PC-9 (cell line): Measurements from ENCODE around the gene TBC1D22A. TPM values are rescaled to one million over a fixed set of nuclear protein-coding genes. Genes with fewer than 3 reads are reported as not detected.

Experiments
- BruUV-seq: library from RNA; stranded (reverse); fragments of 400-500 nt; replicated peaks from 2 replicates; lab custom pipeline; 2021; lab: Mats Ljungman, UMichigan
- CTCF ChIA-PET: fragments of 300-600 bp; sonication (Branson Sonifier 250); formaldehyde crosslinking; loops from one replicate; lab custom pipeline; 2022; ENCODE audit warnings: antibody characterized with exemption; lab: Charles Lee
- POLR2A ChIA-PET: fragments of 300-600 bp; sonication (Branson Sonifier 250); formaldehyde crosslinking; loops from one replicate; lab custom pipeline; 2022; ENCODE audit warnings: antibody characterized with exemption; ENCODE audit not compliant: unreplicated experiment; lab: Charles Lee
- DNase-seq, 2 experiments: peaks; one replicate each; pipeline versions ENCODE4 v3.0.0 to v3.0.0-alpha.2; 2015 to 2022; ENCODE audit warnings: mixed read lengths in 1 of 2
- H2AFZ ChIP-seq: fragments of 200-600 bp; sonication (generic); 2 replicates; pipeline ENCODE4 v1.8.1; 2017; ENCODE audit warnings: antibody characterized with exemption
- H3F3A ChIP-seq: fragments of 200-600 bp; sonication (generic); 2 replicates; pipeline ENCODE4 v1.8.1; 2017; ENCODE audit warnings: antibody characterized with exemption, mild to moderate bottlenecking, low read depth; ENCODE audit not compliant: insufficient read depth
- H3K27ac ChIP-seq: fragments of 200-600 bp; sonication (generic); 2 replicates; pipeline ENCODE4 v1.6.1; 2016; ENCODE audit warnings: mixed run types
- H3K27me3 ChIP-seq: fragments of 200-600 bp; sonication (generic); 2 replicates; pipeline ENCODE4 v1.6.1; 2016; ENCODE audit warnings: low read depth, mixed run types; ENCODE audit not compliant: insufficient read depth
- H3K36me3 ChIP-seq: fragments of 200-600 bp; sonication (generic); 2 replicates; pipeline ENCODE4 v1.6.1; 2016; ENCODE audit warnings: low read depth, mixed run types
- H3K4me1 ChIP-seq: fragments of 200-600 bp; sonication (generic); replicated peaks from 2 replicates; pipeline ENCODE4 v1.6.1; 2016; ENCODE audit warnings: mixed run types; ENCODE audit not compliant: insufficient read depth
- H3K4me2 ChIP-seq: fragments of 200-600 bp; sonication (generic); 2 replicates; pipeline ENCODE4 v1.6.1; 2017; ENCODE audit warnings: mixed run types
- H3K4me3 ChIP-seq: fragments of 200-600 bp; sonication (generic); 2 replicates; pipeline ENCODE4 v1.6.1; 2016; ENCODE audit warnings: mixed run types
- H3K79me2 ChIP-seq: fragments of 200-600 bp; sonication (generic); 2 replicates; pipeline ENCODE4 v1.6.1; 2017; ENCODE audit warnings: low read depth, mixed run types
- H3K9me2 ChIP-seq: fragments of 200-600 bp; sonication (generic); 2 replicates; pipeline ENCODE4 v1.8.1; 2017; ENCODE audit warnings: mild to moderate bottlenecking; ENCODE audit not compliant: insufficient read depth
- H3K9me3 ChIP-seq: fragments of 200-600 bp; sonication (generic); 2 replicates; pipeline ENCODE4 v1.8.1; 2016; ENCODE audit warnings: low read depth; ENCODE audit not compliant: insufficient read depth
- H4K20me1 ChIP-seq: fragments of 200-600 bp; sonication (generic); 2 replicates; pipeline ENCODE4 v1.8.1; 2017; ENCODE audit not compliant: insufficient read depth
- EZH2 ChIP-seq: fragments of 200-600 bp; sonication (generic); IDR thresholded peaks from 2 replicates; pipeline ENCODE4 v1.8.0; 2017; ENCODE audit warnings: antibody characterized with exemption, low read depth
- intact Hi-C: fragments of 100-400 bp; cut with micrococcal nuclease; formaldehyde crosslinking; loops from one replicate; pipeline ENCODE4 v1.10.0; 2022; ENCODE audit not compliant: unreplicated experiment
- total RNA-seq: library from RNA; stranded (reverse); gene quantifications from 2 replicates; pipeline ENCODE4 v1.2.3, GENCODE V29; 2021
- TF ChIP-seq, protein P1 (sequence below): fragments of 200-600 bp; sonication (generic); conservative IDR thresholded peaks from 2 replicates; pipeline ENCODE4 v1.6.1; 2017; ENCODE audit warnings: mixed run types, antibody characterized with exemption, mild to moderate bottlenecking, moderate library complexity

Gene TBC1D22A
- total RNA-seq, 1 experiment from 2014 or later, result 40.3 TPM

DNA sequence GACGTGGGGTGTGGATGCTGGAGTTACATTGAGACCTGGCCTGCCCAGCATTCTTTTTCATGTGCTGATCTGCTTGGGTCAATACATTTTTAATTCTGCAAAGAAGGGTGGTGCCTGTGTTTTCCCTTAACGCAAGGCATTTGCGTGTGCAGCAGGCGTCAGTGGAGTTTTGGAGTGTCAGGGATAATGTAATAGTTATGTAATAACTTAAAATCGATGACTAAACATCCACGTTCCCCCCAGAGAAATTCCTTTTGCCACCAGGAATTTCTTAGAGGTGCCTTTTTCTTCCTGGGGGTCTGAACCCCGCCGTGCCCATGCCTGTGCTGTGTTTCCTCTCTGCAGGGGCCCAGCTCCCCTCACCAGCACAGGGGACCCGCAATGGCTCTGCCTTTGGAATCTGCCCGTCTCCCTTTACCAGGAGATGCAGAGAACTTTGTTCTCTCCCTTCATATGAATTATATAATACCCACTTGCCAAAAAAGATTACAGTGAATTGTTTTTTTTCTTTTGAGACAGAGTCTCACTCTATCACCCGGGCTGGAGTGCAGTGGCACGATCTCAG is 62.6 kb downstream of the TBC1D22A start:
- BruUV-seq, result no TSS peak
- intact Hi-C loops, result no loop called here
- no peak for DNase-seq

DNA sequence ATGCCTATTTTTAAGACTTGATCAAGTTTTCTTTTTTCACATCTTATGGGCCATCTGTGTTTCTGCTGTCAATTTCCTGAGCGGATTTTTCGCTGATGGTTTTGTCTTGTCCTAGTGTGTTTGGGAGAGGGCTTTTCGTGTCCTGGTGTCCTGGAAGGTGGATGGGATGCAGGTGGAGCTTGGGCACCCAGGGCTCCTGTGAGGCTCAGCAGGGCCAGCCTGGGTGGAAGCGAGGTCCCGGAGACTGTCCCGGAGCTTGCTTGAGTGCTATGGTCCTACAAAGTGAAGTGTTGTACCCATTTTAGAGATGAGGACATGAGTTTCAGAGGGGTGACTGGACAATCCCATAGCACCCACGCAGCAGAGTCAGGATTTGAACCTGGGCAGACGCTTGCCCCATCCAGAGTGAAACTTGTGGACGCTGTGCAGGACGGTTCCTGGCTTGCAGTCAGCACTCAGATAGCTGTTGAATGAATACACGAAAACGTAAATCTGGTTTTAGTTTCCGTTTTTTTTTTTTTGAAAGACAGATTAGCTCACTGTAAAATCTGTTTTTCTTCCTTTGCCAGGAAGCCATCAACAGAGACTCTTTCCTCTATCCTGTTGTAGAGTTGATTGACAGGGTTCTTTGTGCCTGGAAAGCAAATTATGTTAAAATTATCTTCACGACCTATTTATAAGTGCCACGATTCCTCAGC is 64.1 kb downstream of the TBC1D22A start:
- H4K20me1 ChIP-seq, result peaks cover 82% of the 10 kb centered on the region
- no peak overlapping the region for H2AFZ ChIP-seq
- CTCF ChIA-PET, result interaction anchor here (0.6 kb wide), 1 partner anchor 263 kb away, joined by 3 read pairs; no protein-coding TSS in a partner anchor
- intact Hi-C loops, result no loop called here
- peaks cover 40% of the 10 kb centered on the region for H3K79me2 ChIP-seq
- peaks cover 23% of the 10 kb centered on the region for H3F3A ChIP-seq
- peaks cover 34% of the 10 kb centered on the region for H3K4me1 ChIP-seq
- H3K4me2 ChIP-seq, result no peak overlapping the region
- TF ChIP-seq, protein P1, sequence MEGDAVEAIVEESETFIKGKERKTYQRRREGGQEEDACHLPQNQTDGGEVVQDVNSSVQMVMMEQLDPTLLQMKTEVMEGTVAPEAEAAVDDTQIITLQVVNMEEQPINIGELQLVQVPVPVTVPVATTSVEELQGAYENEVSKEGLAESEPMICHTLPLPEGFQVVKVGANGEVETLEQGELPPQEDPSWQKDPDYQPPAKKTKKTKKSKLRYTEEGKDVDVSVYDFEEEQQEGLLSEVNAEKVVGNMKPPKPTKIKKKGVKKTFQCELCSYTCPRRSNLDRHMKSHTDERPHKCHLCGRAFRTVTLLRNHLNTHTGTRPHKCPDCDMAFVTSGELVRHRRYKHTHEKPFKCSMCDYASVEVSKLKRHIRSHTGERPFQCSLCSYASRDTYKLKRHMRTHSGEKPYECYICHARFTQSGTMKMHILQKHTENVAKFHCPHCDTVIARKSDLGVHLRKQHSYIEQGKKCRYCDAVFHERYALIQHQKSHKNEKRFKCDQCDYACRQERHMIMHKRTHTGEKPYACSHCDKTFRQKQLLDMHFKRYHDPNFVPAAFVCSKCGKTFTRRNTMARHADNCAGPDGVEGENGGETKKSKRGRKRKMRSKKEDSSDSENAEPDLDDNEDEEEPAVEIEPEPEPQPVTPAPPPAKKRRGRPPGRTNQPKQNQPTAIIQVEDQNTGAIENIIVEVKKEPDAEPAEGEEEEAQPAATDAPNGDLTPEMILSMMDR, result no peak
- TF ChIP-seq EZH2, result no peak
- H3K9me2 ChIP-seq, result no peaks in the 10 kb centered on the region
- H3K9me3 ChIP-seq, result no peaks in the 10 kb centered on the region
- no peak overlapping the region for H3K27ac ChIP-seq
- DNase-seq, result no peak
- BruUV-seq, result no TSS peak
- no peak overlapping the region for H3K4me3 ChIP-seq
- no peaks in the 10 kb centered on the region for H3K27me3 ChIP-seq
- no peaks in the 10 kb centered on the region for H3K36me3 ChIP-seq
- POLR2A ChIA-PET, result no interaction called here

More for the DNA sequence above, 62.6 kb downstream of the TBC1D22A start:
- Histone ChIP-seq H3F3A (peaks cover 19% of the 10 kb centered on the region), H3K4me3 (no peak overlapping the region), H3K27me3 (no peaks in the 10 kb centered on the region), H3K36me3 (no peaks in the 10 kb centered on the region), H3K9me3 (no peaks in the 10 kb centered on the region), H3K4me2 (no peak overlapping the region), H2AFZ (no peak overlapping the region), H3K9me2 (no peaks in the 10 kb centered on the region), H3K79me2 (peaks cover 36% of the 10 kb centered on the region), H4K20me1 (peaks cover 81% of the 10 kb centered on the region), H3K4me1 (peaks cover 25% of the 10 kb centered on the region), H3K27ac (no peak overlapping the region)
- no peak for TF ChIP-seq EZH2
- POLR2A ChIA-PET, result no interaction called here
- CTCF ChIA-PET, result no interaction called here

DNA sequence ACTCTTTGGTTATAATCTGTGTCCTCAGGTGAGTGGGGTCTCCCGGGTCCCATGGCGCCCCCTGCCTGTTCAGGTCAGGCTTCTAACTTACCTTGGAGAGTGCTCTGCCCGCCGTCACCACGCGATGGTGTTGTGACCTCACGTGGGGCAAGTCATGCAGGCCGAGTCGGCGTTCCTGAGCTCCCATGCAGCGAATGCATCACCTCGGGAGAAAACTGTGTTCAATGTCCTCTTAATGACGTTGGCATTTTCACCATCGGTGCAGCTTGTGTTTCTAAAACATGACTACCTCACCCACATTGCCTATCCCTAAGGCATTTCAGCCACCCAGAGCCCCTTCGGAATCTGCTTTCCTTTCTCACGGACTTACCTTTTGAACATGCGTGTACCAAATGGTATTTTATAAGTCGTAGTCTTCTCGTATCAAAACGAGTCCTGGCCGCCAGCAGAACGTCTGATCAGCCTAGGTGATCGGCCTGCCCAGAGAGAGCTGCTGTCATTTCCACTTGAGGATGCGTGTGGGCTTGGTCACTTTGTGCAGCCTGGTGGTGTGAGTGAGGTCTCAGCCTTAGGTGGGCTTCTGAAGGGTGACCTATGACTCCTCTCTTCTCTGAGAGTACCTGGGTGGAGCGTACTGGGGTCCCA is 64.8 kb downstream of the TBC1D22A start:
- Histone ChIP-seq H3K79me2 (peaks cover 46% of the 10 kb centered on the region), H3K4me2 (no peak overlapping the region), H3F3A (peaks cover 23% of the 10 kb centered on the region), H3K9me2 (no peaks in the 10 kb centered on the region), H2AFZ (no peak overlapping the region), H3K36me3 (no peaks in the 10 kb centered on the region; the same call in 1 of the 2 replicates), H3K9me3 (no peaks in the 10 kb centered on the region), H3K4me3 (no peak overlapping the region), H3K4me1 (peaks cover 34% of the 10 kb centered on the region), H4K20me1 (peaks cover 76% of the 10 kb centered on the region), H3K27ac (no peak overlapping the region), H3K27me3 (no peaks in the 10 kb centered on the region)
- intact Hi-C loops, result no loop called here
- ChIA-PET POLR2A (no interaction called here), CTCF (no interaction called here)
- DNase-seq, result no peak
- no TSS peak for BruUV-seq
- TF ChIP-seq, protein P1, result no peak
